HG03575 (cell line): ENCODE measurements around the gene ZNF627.
A peak's percentile ranks its signal among the peaks of the same experiment; 100 is the strongest.
"Not testable (repeated sequence)": the region's sequence is repeated elsewhere in the genome, so short reads cannot be mapped to it uniquely, and the experiment has no call there.

ENCODE experiments used
- ATAC-seq: cut with Tn5 transposase; IDR thresholded peaks from one replicate; pipeline ENCODE4 v1.9.1; 2021; ENCODE audit not compliant: unreplicated experiment, insufficient number of reproducible peaks, low FRiP score; ENCODE audit errors: extremely low read depth

ZNF627 gene

GRCh38 chr19:11573354-11573753 is 23.9 kb upstream of the ZNF627 start:
- not testable (repeated sequence) for ATAC-seq

- ATAC-seq, result not testable (repeated sequence)
Observed at GRCh38 chr19:11573763-11574162, 23.5 kb upstream of the ZNF627 start.

- ATAC-seq, result no peak
Observed at GRCh38 chr19:11574689-11575088, 22.6 kb upstream of the ZNF627 start.

GRCh38 chr19:11576227-11576626 is 21.1 kb upstream of the ZNF627 start:
- ATAC-seq, result no peak

- no peak for ATAC-seq
Observed at GRCh38 chr19:11577451-11578257, 19.6 kb upstream of the ZNF627 start, which contains the start of gene ACP5. Gene ACP5 (minus strand): TSS chr19:11577645. CDS start chr19:11577317, 328 bp downstream.

- no peak for ATAC-seq
Observed at GRCh38 chr19:11578258-11579142, 18.8 kb upstream of the ZNF627 start.

GRCh38 chr19:11580116-11580515 is 17.2 kb upstream of the ZNF627 start:
- ATAC-seq, result no peak

- peak; percentile 70 for ATAC-seq
Observed at GRCh38 chr19:11581740-11582139, 15.5 kb upstream of the ZNF627 start.

- ATAC-seq, result no peak
Observed at GRCh38 chr19:11586331-11586730, 11.0 kb upstream of the ZNF627 start.

- no peak for ATAC-seq
Observed at GRCh38 chr19:11587302-11587974, 9.8 kb upstream of the ZNF627 start.

GRCh38 chr19:11587975-11588631 is 9.2 kb upstream of the ZNF627 start:
- no peak for ATAC-seq

- no peak for ATAC-seq
Observed at GRCh38 chr19:11594084-11594483, 3.2 kb upstream of the ZNF627 start.

- ATAC-seq, result no peak
Observed at GRCh38 chr19:11596156-11596555, 1.1 kb upstream of the ZNF627 start.

- ATAC-seq, result no peak
Observed at GRCh38 chr19:11598103-11598483, 810 bp downstream of the ZNF627 start.

- ATAC-seq, result no peak
Observed at GRCh38 chr19:11598746-11599145, 1.5 kb downstream of the ZNF627 start.

GRCh38 chr19:11599704-11600103 is 2.4 kb downstream of the ZNF627 start:
- not testable (repeated sequence) for ATAC-seq

- no peak for ATAC-seq
Observed at GRCh38 chr19:11606484-11606883, 9.2 kb downstream of the ZNF627 start.

- ATAC-seq, result no peak
Observed at GRCh38 chr19:11611730-11612129, 14.4 kb downstream of the ZNF627 start.
